HL-60 (cell line): Measurements from ENCODE around the gene GPR183.

Experiments used
- CTCF ChIP-seq: IDR thresholded peaks from one replicate; pipeline ENCODE4 v1.5.1; 2011; ENCODE audit warnings: low read length, control low read depth, inconsistent platforms; ENCODE audit not compliant: insufficient read depth
- GABPA ChIP-seq: IDR thresholded peaks from 2 replicates; pipeline ENCODE4 v1.6.1; 2012; ENCODE audit warnings: low read depth
- POLR2AphosphoS5 ChIP-seq: IDR thresholded peaks from 2 replicates; pipeline ENCODE4 v1.6.1; 2012; ENCODE audit warnings: low read depth
- REST ChIP-seq: IDR thresholded peaks from 2 replicates; pipeline ENCODE4 v1.6.1; 2012; ENCODE audit warnings: low read depth; ENCODE audit not compliant: insufficient replicate concordance
- SPI1 ChIP-seq: IDR thresholded peaks from 2 replicates; pipeline ENCODE4 v1.6.1; 2012; ENCODE audit warnings: low read depth, mild to moderate bottlenecking, borderline replicate concordance

GRCh38 chr13:99257291-99257690, 49.9 kb downstream of the GPR183 start:
- TF ChIP-seq POLR2AphosphoS5 (no peak), GABPA (no peak), CTCF (no peak), REST (no peak), SPI1 (no peak)
